A549 (cell line): ENCODE data around the gene MESP2.

Experiments used
- CBX2 ChIP-seq: fragments of 200-600 bp; sonication (generic); IDR thresholded peaks from 2 replicates; pipeline ENCODE4 v1.6.1; 2016; ENCODE audit warnings: low read depth, mild to moderate bottlenecking, borderline replicate concordance
- CTCF ChIP-seq: fragments of >200 bp; sonication (Bioruptor Twin); formaldehyde crosslinking; IDR thresholded peaks from 3 replicates; pipeline ENCODE4 v1.5.1; 2016
- NFE2L2 ChIP-seq: fragments of 150-350 bp; conservative IDR thresholded peaks from 2 replicates; pipeline ENCODE4 v1.6.1; 2014; ENCODE audit warnings: low read length
- POLR2A ChIP-seq: IDR thresholded peaks from 2 replicates; pipeline ENCODE4 v1.6.1; 2012; ENCODE audit warnings: mild to moderate bottlenecking, low read length
- RAD21 ChIP-seq, 2 experiments: fragments of >200 bp in 1 of 2; sonication (Bioruptor Twin) in 1 of 2; formaldehyde crosslinking in 1 of 2; IDR thresholded peaks in 1 of 2; conservative IDR thresholded peaks in 1 of 2; 2 replicates in 1 of 2; 3 replicates in 1 of 2; pipeline ENCODE4 v1.6.1; 2012 to 2018; ENCODE audit warnings: inconsistent platforms in 1 of 2
- REST ChIP-seq: fragments of 200-600 bp; sonication (generic); IDR thresholded peaks from 2 replicates; pipeline ENCODE4 v1.6.1; 2016; ENCODE audit warnings: antibody characterized with exemption, mild to moderate bottlenecking, moderate library complexity

DNA sequence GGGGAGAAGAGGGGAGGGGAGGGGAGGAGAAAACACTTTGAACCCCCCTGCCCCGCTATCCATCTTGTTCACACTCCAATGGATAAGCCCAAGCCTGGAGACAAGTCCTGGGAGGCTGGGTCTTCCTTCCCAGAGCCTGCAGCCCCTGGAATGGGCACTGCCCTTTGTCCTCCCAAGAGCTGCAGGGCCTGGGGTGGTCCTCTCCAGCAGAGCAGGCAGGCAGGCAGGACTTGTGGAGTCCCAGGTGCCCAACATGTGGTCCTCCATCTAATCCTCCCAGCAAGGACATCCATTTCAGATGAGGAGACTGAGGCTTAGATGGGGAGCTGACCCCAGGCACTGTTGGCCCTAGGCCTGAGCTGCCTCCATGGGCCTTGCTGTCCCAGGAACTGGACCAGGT is 10.4 kb upstream of the MESP2 start:
- TF ChIP-seq NFE2L2 (no peak), REST (no peak), CTCF (no peak), POLR2A (no peak), RAD21 (conservative IDR thresholded peaks at IDR 0.05 in 1 of 2, IDR thresholded peaks at IDR 0.05 in 1 of 2) (no peak), CBX2 (no peak)
